K562 (cell line): ENCODE data around the gene LTBP4. TPM values are rescaled to one million over a fixed set of nuclear protein-coding genes. Genes with fewer than 3 reads are reported as not detected.
A peak's percentile ranks its signal among the peaks of the same experiment; 100 is the strongest.

ENCODE experiments used
- CBFB ChIP-seq: sonication (generic); formaldehyde crosslinking; IDR thresholded peaks from 2 replicates; pipeline ENCODE4 v1.4.0; 2020; ENCODE audit warnings: mild to moderate bottlenecking, missing genetic modification reagents
- DPF2 ChIP-seq: fragments of 450-650 bp; IDR thresholded peaks from 2 replicates; pipeline ENCODE4 v1.6.1; 2016
- ESRRB ChIP-seq: fragments of 250-450 bp; sonication (Bioruptor Pico); IDR thresholded peaks from 2 replicates; pipeline ENCODE4 v1.5.0; 2020; ENCODE audit warnings: mild to moderate bottlenecking, moderate library complexity, borderline replicate concordance
- FOXJ3 ChIP-seq: sonication (generic); formaldehyde crosslinking; IDR thresholded peaks from 2 replicates; pipeline ENCODE4 v1.4.0; 2020; ENCODE audit warnings: mild to moderate bottlenecking, missing genetic modification reagents
- FOXP4 ChIP-seq: sonication (generic); formaldehyde crosslinking; IDR thresholded peaks from 2 replicates; pipeline ENCODE4 v1.8.0; 2022; ENCODE audit warnings: mild to moderate bottlenecking, missing genetic modification reagents, borderline replicate concordance
- GTF2E2 ChIP-seq: fragments of 200-800 bp; sonication (Bioruptor generic); IDR thresholded peaks from 2 replicates; pipeline ENCODE4 v1.6.1; 2016; ENCODE audit warnings: missing genetic modification characterization, missing compliant biosample characterization
- MXI1 ChIP-seq: IDR thresholded peaks from 2 replicates; pipeline ENCODE4 v1.6.1; 2011; ENCODE audit warnings: low read depth, mild to moderate bottlenecking, improper control_type of control experiment, low read length
- NEUROD1 ChIP-seq: fragments of 150-350 bp; IDR thresholded peaks from 2 replicates; pipeline ENCODE4 v1.6.1; 2014; ENCODE audit warnings: borderline replicate concordance, low read length, low read depth; ENCODE audit not compliant: partially characterized antibody
- NFATC3 ChIP-seq: fragments of 450-650 bp; IDR thresholded peaks from 2 replicates; pipeline ENCODE4 v1.6.1; 2017; ENCODE audit warnings: mild to moderate bottlenecking
- NONO ChIP-seq, 2 experiments: fragments of 200-400 bp in 1 of 2; fragments of 450-650 bp in 1 of 2; formaldehyde crosslinking in 1 of 2; IDR thresholded peaks; 2 replicates each; pipeline ENCODE4 v1.6.1; 2017; ENCODE audit warnings: low read depth in 2 of 2, mild to moderate bottlenecking in 2 of 2, moderate library complexity in 2 of 2, low read length in 1 of 2
- PHF21A ChIP-seq: fragments of 450-650 bp; IDR thresholded peaks from 2 replicates; pipeline ENCODE4 v1.6.1; 2017; ENCODE audit warnings: low read depth, borderline replicate concordance
- POLR2AphosphoS5 ChIP-seq: IDR thresholded peaks from 2 replicates; pipeline ENCODE4 v1.6.1; 2011; ENCODE audit warnings: mild to moderate bottlenecking, low read depth, low read length, moderate library complexity; ENCODE audit not compliant: control insufficient read depth, insufficient read depth
- RAD21 ChIP-seq, 2 experiments: fragments of 250-450 bp in 1 of 2; fragments of 450-650 bp in 1 of 2; sonication (Bioruptor Pico) in 1 of 2; formaldehyde crosslinking in 1 of 2; IDR thresholded peaks in 1 of 2; conservative IDR thresholded peaks in 1 of 2; 2 replicates each; pipeline versions ENCODE4 v1.4.0 to v1.8.0; 2020 to 2022; ENCODE audit warnings: mild to moderate bottlenecking in 2 of 2, moderate library complexity in 1 of 2
- STAT5B ChIP-seq: fragments of 250-450 bp; sonication (Bioruptor Pico); IDR thresholded peaks from 2 replicates; pipeline ENCODE4 v1.8.0; 2021; ENCODE audit warnings: mild to moderate bottlenecking, inconsistent platforms
- TRIM24 ChIP-seq, 2 experiments: fragments of 450-650 bp; IDR thresholded peaks; 2 replicates each; pipeline ENCODE4 v1.6.1; 2016
- ZC3H4 ChIP-seq: sonication (generic); formaldehyde crosslinking; IDR thresholded peaks from 2 replicates; pipeline ENCODE4 v1.9.0; 2021; ENCODE audit warnings: missing genetic modification reagents, borderline replicate concordance
- ZFP91 ChIP-seq: sonication (generic); formaldehyde crosslinking; IDR thresholded peaks from 2 replicates; pipeline ENCODE4 v1.8.0; 2022; ENCODE audit warnings: mild to moderate bottlenecking, missing genetic modification reagents
- ZNF239 ChIP-seq: fragments of 250-450 bp; sonication (Bioruptor Pico); IDR thresholded peaks from 2 replicates; pipeline ENCODE4 v1.4.0; 2020; ENCODE audit warnings: mild to moderate bottlenecking
- ZNF274 ChIP-seq: IDR thresholded peaks from 2 replicates; pipeline ENCODE4 v1.6.1; 2011; ENCODE audit warnings: low read depth, mild to moderate bottlenecking, low read length, moderate library complexity, borderline replicate concordance
- ZNF766 ChIP-seq: fragments of 200-800 bp; sonication (Bioruptor generic); conservative IDR thresholded peaks from 2 replicates; pipeline ENCODE4 v1.6.1; 2016; ENCODE audit warnings: missing genetic modification characterization, missing compliant biosample characterization
- polyA plus RNA-seq, 8 experiments: library from polyadenylated mRNA; depleted of rRNA in 4 of 8; stranded (reverse) in 5 of 8; unstranded in 3 of 8; fragments of >200 nt; fragmentation: Nextera tagmentation in 2 of 8; fragmentation: Illumina TruSeq in 1 of 8; extraction: Ambion mirVana in 2 of 8; extraction: Trizol in 1 of 8; gene quantifications; 2 replicates each; pipeline versions ENCODE4 v1.2.1 to v1.2.3, GENCODE V29; 2011 to 2014; ENCODE audit warnings: inconsistent platforms in 1 of 8, missing spikeins in 1 of 8
- total RNA-seq, 7 experiments: library from RNA; depleted of rRNA in 6 of 7; stranded (reverse); fragments of >200 nt in 6 of 7; fragmentation: Illumina TruSeq in 2 of 7; extraction: Trizol in 2 of 7; gene quantifications; 2 replicates each; pipeline versions ENCODE4 v1.2.1 to v1.2.3, GENCODE V29; 2011 to 2021; ENCODE audit warnings: low replicate concordance in 1 of 7
- TF ChIP-seq, protein P1 (sequence below): fragments of 250-450 bp; sonication (Bioruptor Pico); IDR thresholded peaks from 2 replicates; pipeline ENCODE4 v1.5.0; 2021; ENCODE audit warnings: mild to moderate bottlenecking, moderate library complexity

LTBP4 gene
- total and polyA plus RNA-seq, 9 of the 15 experiments (the other 6 are each of a cell fraction or from before 2014, with no cell fraction given), result 0.35 to 160 (median 31.6) TPM

DNA sequence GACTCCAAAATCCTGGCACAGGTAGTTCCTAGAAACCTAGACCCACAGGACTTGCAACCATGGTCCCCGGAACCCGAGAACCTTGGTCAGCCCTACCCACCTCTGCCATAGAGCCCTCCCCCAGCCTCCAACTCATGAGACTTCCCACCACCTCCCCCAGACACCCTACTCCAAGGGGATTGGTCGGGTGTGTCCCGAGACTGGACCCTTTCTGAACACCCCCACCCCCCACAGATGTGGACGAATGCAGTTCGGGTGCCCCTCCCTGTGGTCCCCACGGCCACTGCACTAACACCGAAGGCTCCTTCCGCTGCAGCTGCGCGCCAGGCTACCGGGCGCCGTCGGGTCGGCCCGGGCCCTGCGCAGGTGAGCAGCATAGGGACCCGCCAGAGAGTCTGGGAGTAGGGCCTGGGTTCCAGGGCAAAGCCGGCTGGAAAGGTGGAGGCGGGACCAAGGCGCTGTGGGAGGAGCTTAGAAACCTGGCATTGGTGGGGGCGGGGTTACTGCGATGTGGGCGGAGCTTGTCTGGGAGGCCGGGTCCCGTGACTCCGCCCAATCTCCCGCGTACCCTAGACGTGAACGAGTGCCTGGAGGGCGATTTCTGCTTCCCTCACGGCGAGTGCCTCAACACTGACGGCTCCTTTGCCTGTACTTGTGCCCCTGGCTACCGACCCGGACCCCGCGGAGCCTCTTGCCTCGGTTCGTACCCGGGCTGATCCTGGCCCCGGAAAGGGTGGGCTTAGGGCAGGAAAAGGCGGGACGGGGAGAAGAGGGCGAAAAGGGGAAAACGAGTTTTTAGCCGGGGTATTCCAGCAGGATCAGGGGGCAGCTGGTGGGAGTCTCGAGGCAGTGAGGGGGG is 11.9 kb downstream of the LTBP4 start (continued):
- TF ChIP-seq ZC3H4 (no peak), NONO (IDR thresholded peaks at IDR 0.05; ENCODE audit: low read depth in 2 of 2, low read length in 1 of 2) (no peak), ZNF274 (no peak), CBFB (CRISPR knock-in tag) (no peak), MXI1 (no peak), ZNF766 (CRISPR knock-in tag) (0 out of 2 replicates have a peak, but pooled peaks have one; percentile 31), PHF21A (no peak), ZNF239 (CRISPR knock-in tag) (no peak), NEUROD1 (no peak), FOXJ3 (CRISPR knock-in tag) (no peak), ESRRB (CRISPR knock-in tag) (no peak), FOXP4 (no peak), RAD21 (CRISPR knock-in tag; conservative IDR thresholded peaks at IDR 0.05 in 1 of 2, IDR thresholded peaks at IDR 0.05 in 1 of 2) (no peak), POLR2AphosphoS5 (no peak), ZFP91 (CRISPR knock-in tag) (no peak), GTF2E2 (tag) (no peak), TRIM24 (IDR thresholded peaks at IDR 0.05) (peak in 1 of 2 experiments; percentile 91; a peak in 2 of 4 replicates), NFATC3 (no peak), DPF2 (peak; percentile 18; the same call in 1 of the 2 replicates), STAT5B (CRISPR knock-in tag) (no peak)
- TF ChIP-seq, protein P1, sequence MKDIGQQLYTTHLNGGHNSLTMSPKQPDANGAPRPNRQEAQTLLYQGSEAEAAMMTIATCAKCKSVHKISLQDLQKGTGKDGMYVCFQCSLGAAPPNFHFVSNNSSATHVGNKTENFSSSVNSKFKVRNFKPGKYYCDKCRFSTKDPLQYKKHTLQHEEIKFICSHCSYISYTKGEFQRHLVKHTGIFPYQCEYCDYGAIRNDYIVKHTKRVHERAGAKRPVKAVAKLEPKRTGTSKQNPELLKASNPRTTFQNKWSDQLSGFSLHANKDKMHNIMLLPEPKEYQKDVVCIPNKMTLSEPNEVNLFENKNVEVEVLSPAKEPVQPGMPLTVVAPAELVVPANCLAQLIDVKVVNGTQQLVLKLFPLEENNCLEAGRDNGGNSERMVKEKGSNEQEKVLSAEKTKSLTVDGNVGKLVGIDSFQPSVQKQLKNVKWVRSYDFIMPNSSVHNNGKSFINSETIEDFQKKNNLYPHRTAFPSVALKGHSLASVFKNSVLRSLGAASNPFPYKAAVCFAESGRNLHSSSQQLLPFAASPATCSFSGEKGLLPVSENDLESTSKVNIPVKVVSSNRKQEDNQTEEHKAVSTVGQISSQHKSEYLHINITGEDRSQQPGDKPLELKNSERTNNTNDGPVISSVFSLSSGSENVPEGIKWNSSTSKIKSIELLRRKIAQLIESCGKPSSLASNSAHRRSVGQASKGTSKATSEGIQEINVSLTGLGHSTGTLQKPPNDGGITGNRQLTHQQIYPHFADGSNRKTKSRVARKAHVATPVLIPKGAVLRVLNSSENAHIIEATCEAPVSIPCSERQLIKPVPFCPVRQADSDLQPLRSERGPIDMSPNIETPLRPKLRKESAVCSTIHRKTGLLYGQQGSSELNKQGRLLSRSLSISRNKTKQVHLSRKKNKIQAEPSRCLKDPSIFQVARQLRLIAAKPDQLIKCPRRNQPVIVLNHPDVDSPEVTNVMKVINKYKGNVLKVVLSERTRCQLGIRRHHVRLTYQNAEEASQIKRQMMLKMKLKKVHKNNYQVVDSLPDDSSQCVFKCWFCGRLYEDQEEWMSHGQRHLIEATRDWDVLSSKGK (CRISPR knock-in tag), result no peak
